T47D (cell line): Measurements from ENCODE around the gene KCNJ15.

Source experiments
- DNase-seq, 2 experiments: peaks; one replicate each; pipeline versions ENCODE4 v3.0.0 to v3.0.0-alpha.2; 2011 to 2012; ENCODE audit warnings: low read depth in 1 of 2, low spot score in 1 of 2
- JUND ChIP-seq: IDR thresholded peaks from 2 replicates; pipeline ENCODE4 v1.6.1; 2012; ENCODE audit warnings: low read depth
- in situ Hi-C: cut with HindIII; loops from 2 replicates; pipeline ENCODE4 v1.10.0; 2016; ENCODE audit warnings: low sequenced_read_pairs, low pct_unique_long_range_greater_than_20kb

KCNJ15 gene

GRCh38 chr21:38284216-38284615, 27.4 kb downstream of the KCNJ15 start:
- in situ Hi-C loops, result no loop called here
- no peak for TF ChIP-seq JUND
- DNase-seq, result no peak

GRCh38 chr21:38286739-38287471, 30.1 kb downstream of the KCNJ15 start:
- in situ Hi-C loops, result no loop called here
- no peak for DNase-seq
- no peak for TF ChIP-seq JUND

- DNase-seq, result no peak
Measured at GRCh38 chr21:38287476-38287875, 30.7 kb downstream of the KCNJ15 start.

GRCh38 chr21:38289705-38290485, 33.1 kb downstream of the KCNJ15 start:
- DNase-seq, result no peak
- in situ Hi-C loops, result no loop called here
- TF ChIP-seq JUND, result no peak

More at GRCh38 chr21:38287476-38287875, 30.7 kb downstream of the KCNJ15 start:
- no peak for TF ChIP-seq JUND
- in situ Hi-C loops, result no loop called here

GRCh38 chr21:38290809-38291208, 34.0 kb downstream of the KCNJ15 start:
- DNase-seq, result no peak
- in situ Hi-C loops, result no loop called here
- TF ChIP-seq JUND, result no peak

- TF ChIP-seq JUND, result no peak
- in situ Hi-C loops, result no loop called here
- DNase-seq, result no peak
Measured at GRCh38 chr21:38291874-38292273, 35.1 kb downstream of the KCNJ15 start.

- TF ChIP-seq JUND, result no peak
- DNase-seq, result no peak
- in situ Hi-C loops, result no loop called here
Measured at GRCh38 chr21:38293113-38293512, 36.3 kb downstream of the KCNJ15 start.

GRCh38 chr21:38293765-38294164, 37.0 kb downstream of the KCNJ15 start:
- in situ Hi-C loops, result no loop called here
- DNase-seq, result no peak
- TF ChIP-seq JUND, result no peak

- no peak for DNase-seq
- TF ChIP-seq JUND, result no peak
- in situ Hi-C loops, result no loop called here
Measured at GRCh38 chr21:38294609-38295008, 37.8 kb downstream of the KCNJ15 start.

GRCh38 chr21:38295997-38296764, 39.4 kb downstream of the KCNJ15 start:
- TF ChIP-seq JUND, result no peak
- in situ Hi-C loops, result no loop called here
- no peak for DNase-seq

GRCh38 chr21:38297194-38297631, 40.4 kb downstream of the KCNJ15 start:
- in situ Hi-C loops, result no loop called here
- DNase-seq, result no peak
- TF ChIP-seq JUND, result no peak

GRCh38 chr21:38297871-38298270, 41.1 kb downstream of the KCNJ15 start:
- in situ Hi-C loops, result no loop called here
- no peak for DNase-seq
- no peak for TF ChIP-seq JUND

- DNase-seq, result no peak
- no peak for TF ChIP-seq JUND
- in situ Hi-C loops, result no loop called here
Measured at GRCh38 chr21:38298832-38299231, 42.0 kb downstream of the KCNJ15 start.
